ENCODE measurements around the gene MARCHF3.
"Not testable (repeated sequence)": the region's sequence is repeated elsewhere in the genome, so short reads cannot be mapped to it uniquely, and the experiment has no call there.

Gene MARCHF3

DNA sequence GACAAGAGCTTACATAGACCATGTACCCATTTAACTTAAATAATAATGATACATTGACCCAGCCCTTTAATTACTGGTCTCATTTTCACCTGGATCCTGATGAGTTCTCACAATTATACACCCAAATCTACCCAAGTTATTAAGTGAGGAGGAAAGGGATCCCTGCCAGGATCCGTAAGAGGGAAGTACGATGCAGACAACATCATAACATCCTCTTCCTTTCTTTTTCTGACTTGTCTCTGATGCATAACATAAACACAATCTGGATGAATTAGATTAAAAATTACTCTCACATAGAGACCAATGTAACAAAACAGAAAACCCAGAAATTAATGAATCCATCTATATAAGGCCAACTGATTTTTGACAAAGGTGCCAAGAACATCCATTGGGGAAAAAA, 17.0 kb downstream of the MARCHF3 start:
- in situ Hi-C loops (cut with MboI; ENCODE audit: low sequenced_read_pairs), result no loop called here

DNA sequence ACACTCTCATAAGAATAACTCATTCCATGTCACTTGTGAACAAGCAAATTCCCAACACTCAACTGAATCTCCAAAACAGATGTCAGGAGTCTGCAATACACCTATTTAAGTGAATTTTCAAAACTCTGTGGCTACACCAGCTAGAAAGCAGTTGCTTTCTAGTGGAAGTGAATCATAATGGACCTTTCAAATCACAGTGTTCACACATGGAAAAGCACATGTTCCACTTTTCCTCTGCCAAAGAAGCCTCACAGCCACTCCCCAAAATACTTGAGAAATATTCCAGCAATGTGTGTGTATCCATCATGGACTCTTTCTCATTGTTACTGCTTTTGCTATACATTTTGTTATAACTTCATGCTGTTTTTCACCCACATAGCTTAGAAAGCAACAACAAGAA, 17.4 kb downstream of the MARCHF3 start:
- in situ Hi-C loops (cut with MboI; ENCODE audit: low sequenced_read_pairs), result no loop called here

DNA sequence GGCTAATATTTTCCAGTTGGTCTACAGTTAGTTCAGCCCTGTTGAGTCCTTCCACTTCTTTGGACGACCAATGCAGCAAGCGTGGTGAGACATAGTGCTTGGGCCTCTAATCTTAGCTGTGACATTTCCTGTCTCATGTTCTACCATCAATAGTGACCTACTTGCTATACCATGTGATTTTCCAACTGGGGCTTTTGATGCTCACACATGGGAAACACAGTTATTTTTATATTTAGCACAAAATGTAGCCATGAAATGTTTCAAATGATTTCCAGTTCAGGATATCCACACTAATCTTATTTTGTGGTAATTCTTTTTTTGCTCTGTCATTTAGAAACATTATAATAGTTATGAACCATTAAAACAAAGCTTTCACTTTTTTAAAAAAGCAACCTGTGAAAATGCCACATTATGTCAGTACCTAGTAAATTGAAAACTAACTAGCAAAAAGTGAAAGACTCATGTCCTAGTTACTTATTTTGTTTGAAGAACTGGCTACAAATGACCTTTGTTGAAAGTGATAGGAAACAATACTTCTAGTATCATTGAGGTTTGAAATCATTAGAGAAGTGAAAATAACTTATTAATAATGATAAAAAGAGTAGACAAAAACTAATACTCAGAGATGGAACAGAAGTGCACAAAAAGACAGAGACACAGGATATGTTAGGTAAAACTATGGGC, 18.3 kb downstream of the MARCHF3 start:
- in situ Hi-C loops (cut with MboI; ENCODE audit: low sequenced_read_pairs), result no loop called here

DNA sequence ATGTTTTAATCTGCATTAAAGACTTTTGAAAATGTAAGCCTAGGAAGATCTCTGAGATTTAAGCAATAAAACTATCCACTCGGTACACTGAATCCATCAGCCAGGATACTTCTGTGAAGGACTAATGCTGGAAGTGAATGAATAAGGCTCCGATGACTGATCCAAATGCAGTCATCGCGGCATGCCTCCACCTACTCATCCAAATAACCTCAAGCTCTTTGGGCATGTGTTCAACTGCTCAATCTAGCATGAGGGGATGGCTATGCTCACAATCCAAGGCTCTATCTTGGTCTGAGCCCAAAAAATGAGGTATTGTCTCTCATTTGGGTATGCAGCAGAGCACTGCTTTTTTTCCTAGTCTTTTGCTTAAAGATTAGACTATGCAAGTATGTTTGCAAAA, 19.2 kb downstream of the MARCHF3 start:
- in situ Hi-C loops (cut with MboI; ENCODE audit: low sequenced_read_pairs), result no loop called here

DNA sequence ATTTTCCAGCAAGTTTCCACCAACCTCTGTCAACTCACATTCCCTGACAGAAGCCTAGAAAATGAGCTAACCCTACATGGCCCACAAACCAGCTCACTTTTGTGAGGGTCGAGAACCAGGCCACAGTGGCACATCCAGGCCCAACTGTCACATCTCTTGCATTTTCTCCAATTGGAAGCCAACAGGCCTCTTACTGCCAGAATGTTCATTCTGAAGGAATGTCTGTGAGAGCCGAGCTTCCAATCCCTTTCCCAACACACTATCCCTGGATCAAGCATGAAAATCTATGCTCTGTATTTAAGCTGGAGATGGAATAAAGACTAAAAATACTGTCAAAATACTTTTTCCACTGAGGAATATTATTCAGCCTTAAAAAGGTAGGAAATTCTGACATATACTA, 20.0 kb downstream of the MARCHF3 start:
- in situ Hi-C loops (cut with MboI; ENCODE audit: low sequenced_read_pairs), result no loop called here

DNA sequence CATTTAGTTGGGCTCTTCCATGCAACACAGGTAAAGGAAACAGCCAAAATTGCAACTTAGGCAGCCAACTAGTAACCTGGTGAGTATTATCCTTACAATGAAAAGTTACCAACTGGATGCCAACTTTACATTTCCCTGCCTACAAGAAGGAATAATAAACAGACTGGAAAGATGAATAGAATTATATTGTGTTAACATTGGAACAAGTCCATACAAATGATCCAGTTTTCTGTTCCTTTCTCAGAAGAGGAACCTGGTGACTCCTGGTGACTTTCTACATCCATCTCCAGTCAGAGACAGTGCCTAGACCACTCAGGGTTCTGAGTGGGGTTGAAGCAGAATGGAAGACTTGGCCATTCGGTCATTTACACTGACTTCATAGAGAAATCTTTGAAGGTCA, 20.6 kb downstream of the MARCHF3 start:
- in situ Hi-C loops (cut with MboI; ENCODE audit: low sequenced_read_pairs), result no loop called here

DNA sequence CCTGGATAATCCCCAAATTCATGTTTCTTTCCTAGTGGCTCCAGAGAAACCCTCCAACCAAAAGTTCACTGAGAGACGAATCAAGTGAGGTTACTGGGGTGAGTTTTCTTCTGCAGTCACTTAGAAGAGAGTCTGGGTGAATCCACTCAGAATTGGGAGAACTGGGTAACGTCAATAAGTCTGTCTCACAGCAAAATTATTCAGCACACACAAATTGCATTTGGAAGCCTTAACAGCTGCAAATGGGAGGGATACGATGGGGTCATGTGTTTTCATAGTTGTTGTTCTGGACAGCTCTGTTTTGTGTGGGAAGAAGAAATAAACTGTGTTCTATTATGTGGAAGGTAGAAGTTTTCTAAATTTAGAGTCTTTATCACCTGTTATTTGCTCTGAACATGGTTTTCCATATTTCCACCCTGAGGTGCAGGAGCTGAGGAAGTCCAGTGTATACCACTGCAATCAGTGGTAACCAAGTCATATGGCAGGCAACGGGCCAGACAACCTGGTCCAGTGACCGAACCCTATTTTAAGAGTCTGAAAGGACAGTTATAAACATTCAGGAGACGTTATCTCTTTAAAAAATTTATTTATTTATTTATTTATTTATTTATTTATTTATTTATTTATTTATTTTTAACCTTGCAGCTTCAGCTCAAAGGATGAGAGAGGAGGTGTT, 21.9 kb downstream of the MARCHF3 start:
- in situ Hi-C loops (cut with MboI; ENCODE audit: low sequenced_read_pairs), result no loop called here

DNA sequence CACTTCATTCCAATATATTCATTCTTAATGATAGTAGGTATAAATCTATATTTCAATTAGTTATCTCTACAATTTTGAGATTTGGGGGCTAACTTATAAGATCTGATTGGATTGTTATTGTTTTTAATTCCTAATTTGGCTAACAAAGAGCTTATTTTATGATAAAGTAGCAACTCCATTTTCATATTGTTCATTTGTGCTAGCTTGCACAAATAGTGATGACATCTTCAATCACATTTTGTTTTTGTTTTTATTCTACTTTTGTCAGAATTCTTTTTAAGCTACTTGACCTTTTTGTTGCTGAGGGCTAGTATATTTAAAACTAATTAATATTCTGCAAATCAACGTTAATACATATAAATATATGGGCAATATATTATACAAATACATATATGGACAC, 22.8 kb downstream of the MARCHF3 start:
- in situ Hi-C loops (cut with MboI; ENCODE audit: low sequenced_read_pairs), result no loop called here

DNA sequence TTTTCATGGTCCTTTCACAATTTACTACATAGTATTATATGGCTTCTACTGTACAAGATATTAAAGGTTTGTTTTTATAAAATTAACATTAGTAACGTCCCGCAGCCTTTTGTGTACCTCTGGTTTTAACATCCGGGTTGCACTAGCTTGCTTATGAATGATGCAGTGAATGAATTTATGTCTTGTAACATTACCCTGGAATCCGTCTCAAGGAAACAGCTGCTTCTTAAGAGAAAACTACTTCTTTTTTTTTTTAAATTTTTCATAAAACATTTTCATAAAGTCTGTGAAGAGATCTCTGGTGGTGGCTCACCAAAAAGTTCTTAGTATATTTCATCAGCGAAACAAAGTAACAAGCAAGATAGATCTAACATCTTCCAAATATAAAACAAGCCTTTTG, 23.6 kb downstream of the MARCHF3 start:
- in situ Hi-C loops (cut with MboI; ENCODE audit: low sequenced_read_pairs), result no loop called here

DNA sequence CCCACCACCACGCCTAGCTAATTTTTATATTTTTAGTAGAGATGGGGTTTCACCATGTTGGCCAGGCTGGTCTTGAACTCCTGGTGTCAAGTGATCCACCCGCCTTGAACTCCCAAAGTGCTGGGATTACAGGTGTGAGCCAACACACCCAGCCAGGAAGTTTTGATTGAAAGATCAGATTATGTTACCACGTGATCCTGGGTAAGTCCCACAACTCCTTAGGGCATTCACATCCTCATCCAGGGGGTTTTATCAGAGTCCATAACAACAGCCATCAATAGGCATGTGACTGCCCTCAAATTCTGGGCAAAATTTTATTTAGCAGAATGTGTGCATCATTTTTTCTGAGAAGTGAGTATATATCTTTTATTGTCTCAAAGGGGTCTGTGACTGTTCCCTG, 25.1 kb downstream of the MARCHF3 start:
- in situ Hi-C loops (cut with MboI; ENCODE audit: low sequenced_read_pairs), result not testable (repeated sequence)

DNA sequence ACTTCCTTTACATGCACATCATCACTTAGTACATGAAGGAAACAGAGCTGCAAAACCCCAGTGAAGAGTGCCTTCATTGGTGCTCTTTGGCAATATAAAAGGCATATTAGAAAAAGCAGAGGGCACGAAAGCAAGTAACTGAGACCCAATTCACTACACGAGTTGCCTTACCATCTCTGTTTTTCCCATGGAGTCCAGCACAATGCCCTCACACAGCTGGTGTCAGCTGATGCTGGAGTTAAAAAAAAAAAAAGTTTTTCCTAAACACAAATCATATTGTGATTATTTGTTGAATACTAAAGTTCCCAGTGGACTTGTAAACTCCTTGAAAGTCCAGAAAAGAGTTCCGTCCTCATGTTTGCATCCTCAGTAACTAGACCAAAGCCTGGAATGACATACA, 25.6 kb downstream of the MARCHF3 start:
- in situ Hi-C loops (cut with MboI; ENCODE audit: low sequenced_read_pairs), result no loop called here

DNA sequence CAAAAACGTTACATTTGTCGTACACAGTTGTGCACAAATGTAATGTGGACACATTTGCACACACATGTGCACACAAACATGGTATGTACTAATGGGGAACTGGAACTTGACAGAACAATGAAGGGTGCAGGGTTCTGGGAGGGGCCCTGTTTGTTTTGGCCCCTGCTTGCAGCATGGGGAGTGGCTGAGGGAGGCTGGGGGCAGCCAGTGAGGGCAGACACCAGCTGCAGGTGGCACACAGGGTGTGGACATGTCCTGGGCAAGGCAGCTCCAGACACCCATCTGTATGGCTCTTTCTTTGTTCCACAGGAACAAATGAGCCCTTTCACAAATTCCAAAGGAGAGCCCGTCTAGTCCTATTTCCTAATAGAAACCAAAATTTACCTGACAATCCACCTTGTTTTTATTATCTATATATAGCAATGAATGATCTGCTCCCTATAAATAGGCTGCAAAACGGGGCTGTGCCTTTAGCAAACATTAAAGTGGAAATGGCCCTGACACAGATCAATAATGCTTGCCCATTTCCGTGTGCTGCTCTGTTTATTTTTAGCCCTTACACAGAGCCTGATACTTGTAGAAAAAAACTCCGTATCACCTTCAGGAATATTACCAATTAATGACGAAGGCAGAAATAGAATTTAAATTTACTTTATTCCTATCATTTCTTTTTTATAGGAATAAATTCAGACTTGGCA, 26.4 kb downstream of the MARCHF3 start:
- in situ Hi-C loops (cut with MboI; ENCODE audit: low sequenced_read_pairs), result no loop called here

DNA sequence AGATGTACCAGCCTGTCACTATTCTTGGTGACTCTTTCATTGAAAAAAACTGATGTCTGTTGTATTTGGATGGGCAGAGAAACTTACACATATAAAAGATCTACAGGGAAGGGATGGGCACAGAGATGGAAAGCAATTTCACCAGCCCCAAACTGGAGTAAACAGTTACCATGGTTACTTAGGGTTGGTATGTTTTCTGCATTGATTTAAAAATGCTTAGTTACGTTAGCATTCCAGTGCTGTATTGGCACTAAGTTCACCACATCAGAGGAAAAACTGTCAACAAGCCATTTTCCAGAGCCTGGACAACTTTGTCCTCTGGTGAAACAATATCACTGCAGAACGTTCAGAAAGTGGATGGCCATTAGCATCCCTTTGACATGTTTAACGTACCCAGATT, 28.0 kb downstream of the MARCHF3 start:
- in situ Hi-C loops (cut with MboI; ENCODE audit: low sequenced_read_pairs), result no loop called here

DNA sequence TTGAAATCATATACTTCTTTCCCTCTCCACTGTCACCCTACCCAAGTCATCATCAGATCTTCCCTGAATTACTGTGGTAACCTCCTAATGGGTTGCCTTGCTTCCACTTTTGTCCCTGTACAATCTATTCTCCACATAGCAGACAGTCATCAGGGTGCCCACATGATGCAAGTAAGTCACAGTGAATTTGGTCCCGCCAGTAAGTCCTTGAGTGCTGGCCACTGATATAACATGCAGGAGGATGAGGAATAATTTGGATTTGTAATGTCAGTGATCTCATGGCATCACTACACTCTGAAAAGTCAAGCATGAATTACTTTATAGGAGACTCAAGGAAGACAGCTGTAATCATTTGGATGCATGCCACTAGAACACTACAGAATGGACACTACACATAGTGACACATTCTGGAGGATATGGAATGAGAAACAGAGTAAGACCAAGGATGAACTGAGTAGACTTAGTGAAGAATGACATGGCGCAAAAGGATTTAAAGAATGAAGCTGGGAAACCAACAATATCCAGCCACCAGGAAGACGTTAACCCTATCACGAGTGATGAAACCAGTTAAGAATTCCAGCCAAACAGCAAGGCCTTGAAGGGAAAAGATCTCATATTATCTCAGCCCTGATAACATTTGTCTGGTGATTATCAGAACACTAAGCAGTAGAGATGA, 28.6 kb downstream of the MARCHF3 start:
- in situ Hi-C loops (cut with MboI; ENCODE audit: low sequenced_read_pairs), result no loop called here

DNA sequence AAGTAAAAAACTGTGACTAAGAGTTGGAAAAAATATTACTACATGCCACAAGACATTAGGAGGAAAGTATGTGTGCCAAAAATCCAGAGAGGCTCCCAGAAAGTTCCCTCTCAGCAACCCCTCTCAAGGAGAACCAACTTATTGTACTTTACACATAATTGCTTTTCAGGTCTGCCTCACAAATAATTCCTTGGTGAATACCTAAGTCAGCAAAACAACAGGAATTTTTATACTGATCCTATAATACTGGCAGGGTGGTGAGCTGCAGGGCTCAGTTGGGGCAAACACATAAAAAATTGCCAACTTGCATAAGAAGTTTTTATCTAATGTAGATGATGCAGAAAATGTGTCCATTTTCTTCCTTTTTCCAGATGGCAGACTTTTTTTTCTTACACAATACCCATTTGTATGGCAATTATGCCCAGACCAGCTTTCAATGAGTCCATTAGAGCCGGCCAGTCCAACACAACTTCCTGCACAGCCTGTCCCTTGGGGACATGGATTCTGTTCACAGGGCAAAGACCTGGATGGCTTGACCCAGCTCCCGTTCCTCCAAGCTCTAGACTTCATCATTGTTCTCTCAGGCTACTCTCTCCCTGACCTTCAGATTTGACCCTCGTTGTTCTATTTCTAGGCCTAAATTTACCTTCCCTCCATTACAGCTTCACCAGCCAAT, 31.3 kb downstream of the MARCHF3 start:
- in situ Hi-C loops (cut with MboI; ENCODE audit: low sequenced_read_pairs), result no loop called here

DNA sequence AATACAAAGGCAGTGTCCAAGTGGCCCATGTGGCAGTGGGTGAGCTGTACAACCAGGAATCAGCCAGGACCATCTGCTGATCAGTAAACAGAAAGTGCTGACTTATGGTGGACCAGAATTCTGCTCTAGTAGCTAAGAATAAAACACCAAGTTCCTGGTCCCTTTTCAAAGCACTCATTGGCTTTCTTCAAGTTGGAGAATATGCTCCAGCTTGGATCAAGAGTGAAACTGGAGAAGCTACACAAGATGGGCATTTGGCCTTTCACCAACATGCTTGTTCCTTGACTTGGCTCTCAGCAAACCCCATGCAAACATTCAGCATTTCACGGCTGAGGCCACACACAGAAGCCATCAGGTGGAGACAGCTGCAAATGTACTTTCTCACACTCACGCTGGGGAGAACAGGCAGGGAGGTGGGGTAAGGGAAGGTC, 32.1 kb downstream of the MARCHF3 start:
- in situ Hi-C loops (cut with MboI; ENCODE audit: low sequenced_read_pairs), result no loop called here

DNA sequence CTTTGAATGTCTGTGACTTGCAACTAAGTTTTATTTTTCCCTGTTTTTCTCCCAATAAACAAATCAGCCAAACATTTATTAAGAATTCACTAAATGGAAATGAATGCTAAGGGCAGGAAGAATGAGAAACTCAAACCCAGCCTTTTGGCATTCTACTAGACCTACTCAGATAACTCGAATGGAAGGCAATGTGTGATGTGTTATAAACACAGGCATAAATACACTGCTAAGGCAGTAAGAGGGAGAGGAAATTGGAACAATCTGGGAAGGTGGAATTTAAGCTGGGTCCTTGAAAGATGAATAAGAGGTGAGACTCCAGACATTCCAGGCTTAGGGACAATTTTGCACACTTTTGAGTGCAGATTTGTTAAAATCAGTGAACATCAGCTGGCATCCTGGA, 34.7 kb downstream of the MARCHF3 start:
- in situ Hi-C loops (cut with MboI; ENCODE audit: low sequenced_read_pairs), result no loop called here

DNA sequence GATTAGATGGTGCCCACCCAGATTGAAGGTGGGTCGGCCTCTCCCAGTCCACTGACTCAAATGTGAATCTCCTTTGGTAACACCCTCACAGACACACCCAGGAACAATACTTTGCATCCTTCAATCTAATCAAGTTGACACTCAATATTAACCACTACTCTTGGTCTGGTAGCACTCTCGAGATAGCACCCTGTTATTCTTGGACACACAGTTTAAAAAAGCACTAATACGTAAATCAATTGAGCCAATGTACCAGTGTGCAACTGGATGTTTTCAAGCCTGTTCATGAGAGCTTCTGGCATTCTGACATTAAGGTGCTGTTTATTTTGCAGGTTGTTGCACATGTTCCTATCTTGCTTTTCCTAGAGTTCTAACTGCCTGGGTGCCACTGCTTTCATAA, 35.3 kb downstream of the MARCHF3 start:
- in situ Hi-C loops (cut with MboI; ENCODE audit: low sequenced_read_pairs), result no loop called here

DNA sequence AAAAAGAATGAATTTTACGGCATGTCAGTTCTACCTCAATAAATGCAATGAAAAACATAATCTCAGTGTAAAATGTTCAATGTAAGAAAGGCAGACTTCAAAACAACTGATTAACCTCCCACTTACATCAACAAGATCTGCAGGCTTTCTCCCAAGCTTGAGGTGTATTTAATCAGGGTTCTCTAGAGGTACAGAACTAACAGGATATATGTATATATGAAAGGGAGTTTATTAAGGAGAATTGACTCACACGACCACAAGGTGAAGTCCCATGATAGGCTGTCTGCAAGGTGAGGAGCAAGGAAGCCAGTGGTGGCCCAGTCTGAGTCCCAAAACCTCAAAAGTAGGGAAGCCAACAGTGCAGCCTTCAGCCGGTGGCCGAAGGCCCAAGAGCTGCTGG, 35.9 kb downstream of the MARCHF3 start:
- in situ Hi-C loops (cut with MboI; ENCODE audit: low sequenced_read_pairs), result no loop called here

DNA sequence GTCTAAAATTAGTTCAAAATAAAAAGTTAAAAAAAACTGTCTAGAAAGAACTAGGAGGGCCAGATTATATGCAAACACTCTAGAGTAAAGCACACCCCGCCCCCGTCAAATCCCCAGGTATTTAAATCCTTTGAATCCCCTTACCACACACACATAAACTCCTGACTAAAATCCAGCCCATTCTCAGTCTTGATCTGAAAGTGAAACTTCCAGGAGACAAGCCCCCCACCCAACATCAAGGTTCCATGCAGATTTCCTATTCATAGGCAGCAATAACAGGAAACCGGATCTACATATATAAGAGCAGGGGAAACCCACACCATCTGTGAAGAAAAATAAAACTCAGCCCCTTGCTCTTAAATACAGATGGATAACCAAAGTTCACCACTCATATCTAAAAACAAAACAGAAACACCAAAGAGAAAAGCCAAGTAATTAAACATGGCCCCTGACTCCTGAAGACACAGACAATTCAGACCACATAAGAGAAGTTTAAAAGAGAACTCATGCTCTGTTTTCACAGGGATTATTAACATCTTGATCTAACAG, 42.3 kb downstream of the MARCHF3 start:
- in situ Hi-C loops (cut with MboI; ENCODE audit: low sequenced_read_pairs), result no loop called here
